Right lobe of liver (tissue), 4 donors: ENCODE data around the gene ASCC3.

Experiments
- POLR2A ChIP-seq: fragments of 450-650 bp; IDR thresholded peaks from one replicate; pipeline ENCODE4 v1.6.1; 2017; ENCODE audit warnings: antibody characterized with exemption, mild to moderate bottlenecking
- TF ChIP-seq, protein P1 (sequence below), 4 donors: fragments of 200-600 bp in 3 of 4; fragments of 450-650 bp in 1 of 4; IDR thresholded peaks; one replicate each; pipeline versions ENCODE4 v1.5.1 to v1.8.0; 2016 to 2022; ENCODE audit warnings: antibody characterized with exemption in 4 of 4, mild to moderate bottlenecking in 2 of 4
- donor health status: DM: no; HTN: no; CAD: no.
- donor health status: DM: no; HTN: no; CAD: no.
- donor health status: DM: no; HTN: yes; CAD: no.

DNA sequence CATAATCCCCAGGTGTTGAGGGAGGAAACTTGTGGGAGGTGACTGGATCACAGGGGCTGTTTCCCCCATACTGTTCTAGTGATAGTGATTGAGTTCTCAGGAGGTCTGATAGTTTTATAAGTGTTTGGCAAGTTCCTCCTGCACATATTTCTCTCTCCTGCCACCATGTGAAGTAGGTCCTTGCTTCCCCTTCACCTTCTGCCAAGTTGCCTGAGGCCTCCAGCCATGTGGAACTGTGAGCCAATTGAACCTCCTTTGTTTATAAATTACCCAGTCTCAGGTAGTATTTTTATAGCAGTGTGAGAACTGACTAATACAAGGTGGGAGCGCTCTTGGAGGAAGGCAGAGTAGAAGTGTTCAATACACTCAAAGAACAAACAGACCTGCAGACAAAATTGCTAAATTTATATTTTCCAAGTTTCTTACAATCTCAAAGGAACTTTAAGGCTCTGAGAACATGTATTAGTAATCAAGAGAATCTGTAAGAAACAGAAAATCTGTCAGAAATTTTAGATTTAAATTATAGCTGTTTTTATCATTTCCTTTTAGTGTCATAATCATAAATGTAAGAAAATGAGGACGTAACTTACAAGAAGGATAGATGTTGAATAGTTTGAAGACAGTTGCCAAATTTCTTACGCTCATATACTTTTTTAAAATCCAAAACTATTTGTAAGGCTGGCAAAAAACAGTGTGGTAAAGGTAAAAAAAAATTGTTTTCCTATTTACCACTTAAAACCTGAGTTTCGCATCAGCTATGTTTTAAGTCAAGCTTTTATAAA is 77.7 kb downstream of the ASCC3 start:
- TF ChIP-seq, protein P1, sequence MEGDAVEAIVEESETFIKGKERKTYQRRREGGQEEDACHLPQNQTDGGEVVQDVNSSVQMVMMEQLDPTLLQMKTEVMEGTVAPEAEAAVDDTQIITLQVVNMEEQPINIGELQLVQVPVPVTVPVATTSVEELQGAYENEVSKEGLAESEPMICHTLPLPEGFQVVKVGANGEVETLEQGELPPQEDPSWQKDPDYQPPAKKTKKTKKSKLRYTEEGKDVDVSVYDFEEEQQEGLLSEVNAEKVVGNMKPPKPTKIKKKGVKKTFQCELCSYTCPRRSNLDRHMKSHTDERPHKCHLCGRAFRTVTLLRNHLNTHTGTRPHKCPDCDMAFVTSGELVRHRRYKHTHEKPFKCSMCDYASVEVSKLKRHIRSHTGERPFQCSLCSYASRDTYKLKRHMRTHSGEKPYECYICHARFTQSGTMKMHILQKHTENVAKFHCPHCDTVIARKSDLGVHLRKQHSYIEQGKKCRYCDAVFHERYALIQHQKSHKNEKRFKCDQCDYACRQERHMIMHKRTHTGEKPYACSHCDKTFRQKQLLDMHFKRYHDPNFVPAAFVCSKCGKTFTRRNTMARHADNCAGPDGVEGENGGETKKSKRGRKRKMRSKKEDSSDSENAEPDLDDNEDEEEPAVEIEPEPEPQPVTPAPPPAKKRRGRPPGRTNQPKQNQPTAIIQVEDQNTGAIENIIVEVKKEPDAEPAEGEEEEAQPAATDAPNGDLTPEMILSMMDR (IDR thresholded peaks at IDR 0.05) = no peak
- no peak for TF ChIP-seq POLR2A
